K562 (cell line): Measurements from ENCODE around the gene ITGA3. TPM values are rescaled to one million over a fixed set of nuclear protein-coding genes. Genes with fewer than 3 reads are reported as not detected.

Experiments
- CTCF ChIP-seq, 3 experiments: IDR thresholded peaks in 2 of 3; conservative IDR thresholded peaks in 1 of 3; 2 replicates each; pipeline ENCODE4 v1.5.1; 2011 to 2012; ENCODE audit warnings: low read length in 3 of 3, mild to moderate bottlenecking in 3 of 3, control low read depth in 2 of 3, improper control_type of control experiment in 1 of 3, inconsistent platforms in 1 of 3, low read depth in 1 of 3, mixed read lengths in 1 of 3, moderate library complexity in 1 of 3; ENCODE audit not compliant: insufficient read depth in 2 of 3
- E2F3 ChIP-seq: fragments of 250-450 bp; sonication (Bioruptor Pico); IDR thresholded peaks from 2 replicates; pipeline ENCODE4 v1.4.0; 2020; ENCODE audit warnings: mild to moderate bottlenecking
- ESRRA ChIP-seq: fragments of 450-650 bp; IDR thresholded peaks from 2 replicates; pipeline ENCODE4 v1.6.1; 2014; ENCODE audit warnings: low read depth, mild to moderate bottlenecking, moderate library complexity, borderline replicate concordance
- FOXP1 ChIP-seq: sonication (generic); formaldehyde crosslinking; IDR thresholded peaks from 2 replicates; pipeline ENCODE4 v1.8.0; 2022; ENCODE audit warnings: mild to moderate bottlenecking, missing genetic modification reagents
- JUN ChIP-seq, 2 experiments: sonication (generic) in 1 of 2; formaldehyde crosslinking in 1 of 2; IDR thresholded peaks; 2 replicates each; pipeline versions ENCODE4 v1.6.1 to v1.8.0; 2012 to 2022; ENCODE audit warnings: borderline replicate concordance in 2 of 2, mild to moderate bottlenecking in 2 of 2, improper control_type of control experiment in 1 of 2, low read depth in 1 of 2, low read length in 1 of 2, missing genetic modification reagents in 1 of 2
- PATZ1 ChIP-seq: fragments of 250-450 bp; sonication (Bioruptor Pico); IDR thresholded peaks from 2 replicates; pipeline ENCODE4 v1.5.0; 2020; ENCODE audit warnings: mild to moderate bottlenecking, borderline replicate concordance
- POU5F1 ChIP-seq: fragments of 150-350 bp; IDR thresholded peaks from 2 replicates; pipeline ENCODE4 v1.6.1; 2014; ENCODE audit warnings: borderline replicate concordance, low read length, low read depth, mild to moderate bottlenecking; ENCODE audit not compliant: partially characterized antibody
- TEAD4 ChIP-seq, 2 experiments: sonication (generic) in 1 of 2; formaldehyde crosslinking in 1 of 2; IDR thresholded peaks; 2 replicates each; pipeline versions ENCODE4 v1.6.1 to v1.8.0; 2012 to 2022; ENCODE audit warnings: borderline replicate concordance in 1 of 2, inconsistent platforms in 1 of 2, low read length in 1 of 2, mild to moderate bottlenecking in 1 of 2, missing genetic modification reagents in 1 of 2
- polyA plus RNA-seq, 8 experiments: library from polyadenylated mRNA; depleted of rRNA in 4 of 8; stranded (reverse) in 5 of 8; unstranded in 3 of 8; fragments of >200 nt; fragmentation: Nextera tagmentation in 2 of 8; fragmentation: Illumina TruSeq in 1 of 8; extraction: Ambion mirVana in 2 of 8; extraction: Trizol in 1 of 8; gene quantifications; 2 replicates each; pipeline versions ENCODE4 v1.2.1 to v1.2.3, GENCODE V29; 2011 to 2014; ENCODE audit warnings: inconsistent platforms in 1 of 8, missing spikeins in 1 of 8
- total RNA-seq, 7 experiments: library from RNA; depleted of rRNA in 6 of 7; stranded (reverse); fragments of >200 nt in 6 of 7; fragmentation: Illumina TruSeq in 2 of 7; extraction: Trizol in 2 of 7; gene quantifications; 2 replicates each; pipeline versions ENCODE4 v1.2.1 to v1.2.3, GENCODE V29; 2011 to 2021; ENCODE audit warnings: low replicate concordance in 1 of 7
- TF ChIP-seq, protein P1 (sequence below): fragments of 250-450 bp; sonication (Bioruptor Pico); IDR thresholded peaks from 2 replicates; pipeline ENCODE4 v1.5.0; 2022; ENCODE audit warnings: mild to moderate bottlenecking
- TF ChIP-seq, protein P2 (sequence below): sonication (generic); formaldehyde crosslinking; IDR thresholded peaks from 2 replicates; pipeline ENCODE4 v1.8.0; 2022; ENCODE audit warnings: mild to moderate bottlenecking, missing genetic modification reagents
- TF ChIP-seq, protein P3 (sequence below): fragments of 450-650 bp; IDR thresholded peaks from 2 replicates; pipeline ENCODE4 v1.6.1; 2017; ENCODE audit warnings: antibody characterized with exemption

The ITGA3 gene
- total and polyA plus RNA-seq, 9 of the 15 experiments (the other 6 are each of a cell fraction or from before 2014, with no cell fraction given) = 0.03 to 0.75 (median 0.14) TPM; not detected in 2

DNA sequence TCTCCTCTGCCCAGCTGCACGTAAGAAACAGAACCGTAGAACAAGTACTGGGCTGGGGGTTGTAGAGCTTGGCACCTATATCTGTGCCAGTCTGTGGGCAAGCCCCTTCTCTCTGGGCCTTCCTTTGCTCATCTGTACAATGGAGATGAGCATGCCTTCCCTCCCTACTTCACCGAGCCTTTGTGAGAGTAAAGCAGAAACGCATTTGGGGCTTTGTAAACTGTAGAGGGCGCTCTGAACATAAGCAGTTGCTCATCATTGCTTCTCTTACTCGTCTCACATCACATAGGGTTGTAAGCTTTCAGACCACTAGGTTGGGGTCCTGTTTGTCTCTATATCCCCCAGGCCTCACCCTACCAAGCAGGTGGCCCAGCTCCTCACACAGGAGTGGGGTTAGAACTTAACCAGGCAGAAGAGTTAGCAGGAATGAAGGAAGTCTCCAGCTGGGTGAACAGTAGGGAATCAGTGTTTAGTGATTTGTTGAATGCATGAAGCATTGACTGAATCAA is 59.0 kb downstream of the ITGA3 start (continued):
- TF ChIP-seq ESRRA (0 out of 2 replicates have a peak, but pooled peaks have one; percentile 24), CTCF (IDR thresholded peaks at IDR 0.05 in 2 of 3, conservative IDR thresholded peaks at IDR 0.05 in 1 of 3; ENCODE audit: insufficient read depth in 2 of 3, low read depth in 1 of 3, low read length in 3 of 3) (peak; percentile 77 to 83 (median 81)), FOXP1 (0 out of 2 replicates have a peak, but pooled peaks have one; percentile 28), E2F3 (CRISPR knock-in tag) (no peak), POU5F1 (no peak), PATZ1 (CRISPR knock-in tag) (no peak), JUN (IDR thresholded peaks at IDR 0.05; ENCODE audit: borderline replicate concordance, low read depth, low read length) (peak; percentile 16; the same call in 1 of the 2 replicates), JUN (CRISPR knock-in tag; IDR thresholded peaks at IDR 0.05; ENCODE audit: borderline replicate concordance) (peak; percentile 34; the same call in 1 of the 2 replicates), TEAD4 (IDR thresholded peaks at IDR 0.05; ENCODE audit: low read length) (no peak), TEAD4 (CRISPR knock-in tag; IDR thresholded peaks at IDR 0.05; ENCODE audit: borderline replicate concordance) (0 out of 2 replicates have a peak, but pooled peaks have one; percentile 40)
- TF ChIP-seq, protein P1, sequence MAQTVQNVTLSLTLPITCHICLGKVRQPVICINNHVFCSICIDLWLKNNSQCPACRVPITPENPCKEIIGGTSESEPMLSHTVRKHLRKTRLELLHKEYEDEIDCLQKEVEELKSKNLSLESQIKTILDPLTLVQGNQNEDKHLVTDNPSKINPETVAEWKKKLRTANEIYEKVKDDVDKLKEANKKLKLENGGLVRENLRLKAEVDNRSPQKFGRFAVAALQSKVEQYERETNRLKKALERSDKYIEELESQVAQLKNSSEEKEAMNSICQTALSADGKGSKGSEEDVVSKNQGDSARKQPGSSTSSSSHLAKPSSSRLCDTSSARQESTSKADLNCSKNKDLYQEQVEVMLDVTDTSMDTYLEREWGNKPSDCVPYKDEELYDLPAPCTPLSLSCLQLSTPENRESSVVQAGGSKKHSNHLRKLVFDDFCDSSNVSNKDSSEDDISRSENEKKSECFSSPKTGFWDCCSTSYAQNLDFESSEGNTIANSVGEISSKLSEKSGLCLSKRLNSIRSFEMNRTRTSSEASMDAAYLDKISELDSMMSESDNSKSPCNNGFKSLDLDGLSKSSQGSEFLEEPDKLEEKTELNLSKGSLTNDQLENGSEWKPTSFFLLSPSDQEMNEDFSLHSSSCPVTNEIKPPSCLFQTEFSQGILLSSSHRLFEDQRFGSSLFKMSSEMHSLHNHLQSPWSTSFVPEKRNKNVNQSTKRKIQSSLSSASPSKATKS (CRISPR knock-in tag) = no peak
- TF ChIP-seq, protein P2, sequence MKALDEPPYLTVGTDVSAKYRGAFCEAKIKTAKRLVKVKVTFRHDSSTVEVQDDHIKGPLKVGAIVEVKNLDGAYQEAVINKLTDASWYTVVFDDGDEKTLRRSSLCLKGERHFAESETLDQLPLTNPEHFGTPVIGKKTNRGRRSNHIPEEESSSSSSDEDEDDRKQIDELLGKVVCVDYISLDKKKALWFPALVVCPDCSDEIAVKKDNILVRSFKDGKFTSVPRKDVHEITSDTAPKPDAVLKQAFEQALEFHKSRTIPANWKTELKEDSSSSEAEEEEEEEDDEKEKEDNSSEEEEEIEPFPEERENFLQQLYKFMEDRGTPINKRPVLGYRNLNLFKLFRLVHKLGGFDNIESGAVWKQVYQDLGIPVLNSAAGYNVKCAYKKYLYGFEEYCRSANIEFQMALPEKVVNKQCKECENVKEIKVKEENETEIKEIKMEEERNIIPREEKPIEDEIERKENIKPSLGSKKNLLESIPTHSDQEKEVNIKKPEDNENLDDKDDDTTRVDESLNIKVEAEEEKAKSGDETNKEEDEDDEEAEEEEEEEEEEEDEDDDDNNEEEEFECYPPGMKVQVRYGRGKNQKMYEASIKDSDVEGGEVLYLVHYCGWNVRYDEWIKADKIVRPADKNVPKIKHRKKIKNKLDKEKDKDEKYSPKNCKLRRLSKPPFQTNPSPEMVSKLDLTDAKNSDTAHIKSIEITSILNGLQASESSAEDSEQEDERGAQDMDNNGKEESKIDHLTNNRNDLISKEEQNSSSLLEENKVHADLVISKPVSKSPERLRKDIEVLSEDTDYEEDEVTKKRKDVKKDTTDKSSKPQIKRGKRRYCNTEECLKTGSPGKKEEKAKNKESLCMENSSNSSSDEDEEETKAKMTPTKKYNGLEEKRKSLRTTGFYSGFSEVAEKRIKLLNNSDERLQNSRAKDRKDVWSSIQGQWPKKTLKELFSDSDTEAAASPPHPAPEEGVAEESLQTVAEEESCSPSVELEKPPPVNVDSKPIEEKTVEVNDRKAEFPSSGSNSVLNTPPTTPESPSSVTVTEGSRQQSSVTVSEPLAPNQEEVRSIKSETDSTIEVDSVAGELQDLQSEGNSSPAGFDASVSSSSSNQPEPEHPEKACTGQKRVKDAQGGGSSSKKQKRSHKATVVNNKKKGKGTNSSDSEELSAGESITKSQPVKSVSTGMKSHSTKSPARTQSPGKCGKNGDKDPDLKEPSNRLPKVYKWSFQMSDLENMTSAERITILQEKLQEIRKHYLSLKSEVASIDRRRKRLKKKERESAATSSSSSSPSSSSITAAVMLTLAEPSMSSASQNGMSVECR (CRISPR knock-in tag) = peak; percentile 38; the same call in 1 of the 2 replicates
- TF ChIP-seq, protein P3, sequence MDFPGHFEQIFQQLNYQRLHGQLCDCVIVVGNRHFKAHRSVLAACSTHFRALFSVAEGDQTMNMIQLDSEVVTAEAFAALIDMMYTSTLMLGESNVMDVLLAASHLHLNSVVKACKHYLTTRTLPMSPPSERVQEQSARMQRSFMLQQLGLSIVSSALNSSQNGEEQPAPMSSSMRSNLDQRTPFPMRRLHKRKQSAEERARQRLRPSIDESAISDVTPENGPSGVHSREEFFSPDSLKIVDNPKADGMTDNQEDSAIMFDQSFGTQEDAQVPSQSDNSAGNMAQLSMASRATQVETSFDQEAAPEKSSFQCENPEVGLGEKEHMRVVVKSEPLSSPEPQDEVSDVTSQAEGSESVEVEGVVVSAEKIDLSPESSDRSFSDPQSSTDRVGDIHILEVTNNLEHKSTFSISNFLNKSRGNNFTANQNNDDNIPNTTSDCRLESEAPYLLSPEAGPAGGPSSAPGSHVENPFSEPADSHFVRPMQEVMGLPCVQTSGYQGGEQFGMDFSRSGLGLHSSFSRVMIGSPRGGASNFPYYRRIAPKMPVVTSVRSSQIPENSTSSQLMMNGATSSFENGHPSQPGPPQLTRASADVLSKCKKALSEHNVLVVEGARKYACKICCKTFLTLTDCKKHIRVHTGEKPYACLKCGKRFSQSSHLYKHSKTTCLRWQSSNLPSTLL = no peak
